ENCODE measurements around the gene ACAP3.

DNA sequence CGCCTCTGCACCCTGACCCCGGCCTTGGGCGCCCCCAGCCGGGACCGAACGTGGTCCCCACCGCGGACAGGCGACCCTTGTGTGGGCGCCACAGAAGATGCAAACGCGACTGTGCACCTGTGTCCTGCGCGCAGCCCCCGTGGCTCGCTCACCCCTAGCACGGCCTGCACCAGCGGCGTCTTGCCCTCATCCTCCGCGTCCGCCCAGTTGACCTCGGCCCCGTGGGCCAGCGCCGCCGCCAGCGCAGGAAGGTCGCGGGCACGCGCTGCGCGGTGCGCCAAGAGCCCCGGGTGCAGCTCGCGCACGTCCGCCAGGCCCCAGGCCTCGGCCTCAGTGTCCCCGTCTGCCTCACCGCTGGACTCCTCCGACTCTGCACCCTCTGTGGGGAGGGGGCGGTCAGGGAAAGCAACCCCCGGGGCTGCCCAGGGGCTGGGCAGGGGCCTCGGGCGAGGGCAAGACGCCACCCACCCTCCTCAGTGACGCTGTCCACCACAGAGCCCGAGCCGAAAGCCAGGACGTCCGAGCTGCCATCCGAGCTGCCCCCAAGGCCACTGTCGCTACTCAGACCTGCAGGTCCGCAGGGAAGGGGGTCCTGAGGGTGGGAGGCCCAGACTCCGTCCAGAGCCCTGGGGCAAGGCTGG is 13.4 kb downstream of the ACAP3 start:
- TF ChIP-seq GATA2 (IDR thresholded peaks at IDR 0.05; ENCODE audit: low read depth, low read length) (no peak), GATA3 (IDR thresholded peaks at IDR 0.05; ENCODE audit: low read depth, low read length) (no peak)
